GM13977 (cell line): ENCODE results near the gene ERVH48-1.
"Not testable (repeated sequence)": the region's sequence is repeated elsewhere in the genome, so short reads cannot be mapped to it uniquely, and the experiment has no call there.

Experiments
- DNase-seq: peaks from one replicate; pipeline ENCODE4 v3.0.0; 2012; ENCODE audit warnings: low spot score
- CTCF ChIP-seq: IDR thresholded peaks from 2 replicates; pipeline ENCODE4 v1.5.1; 2012; ENCODE audit warnings: mild to moderate bottlenecking, control low read depth; ENCODE audit not compliant: insufficient read depth; ENCODE audit errors: extremely low read depth, missing control alignments
- in situ Hi-C: fragments of 300-500 bp; cut with MboI; formaldehyde crosslinking; loops from one replicate; pipeline ENCODE4 v1.12.0; 2022; ENCODE audit warnings: low sequenced_read_pairs, low pct_unique_long_range_greater_than_20kb, mixed read lengths, inconsistent platforms; ENCODE audit not compliant: unreplicated experiment

Gene ERVH48-1

GRCh38 chr21:42969193-42969600 lies 43.8 kb upstream of the ERVH48-1 start:
- DNase-seq, result no peak
- in situ Hi-C loops, result no loop called here
- no peak for TF ChIP-seq CTCF

GRCh38 chr21:42967616-42968015 lies 42.2 kb upstream of the ERVH48-1 start:
- DNase-seq, in situ Hi-C loops: not testable (repeated sequence)

GRCh38 chr21:42965211-42965560 lies 39.8 kb upstream of the ERVH48-1 start:
- in situ Hi-C loops, result no loop called here
- DNase-seq, result no peak
- no peak for TF ChIP-seq CTCF

GRCh38 chr21:42964546-42965210 lies 39.2 kb upstream of the ERVH48-1 start:
- DNase-seq, result no peak
- TF ChIP-seq CTCF, result no peak
- in situ Hi-C loops, result no loop called here

- TF ChIP-seq CTCF, result no peak
- in situ Hi-C loops, result no loop called here
- DNase-seq, result no peak
Measured at GRCh38 chr21:42964086-42964485, 38.7 kb upstream of the ERVH48-1 start.

- no peak for TF ChIP-seq CTCF
- no peak for DNase-seq
- in situ Hi-C loops, result no loop called here
Measured at GRCh38 chr21:42962380-42963007, 37.1 kb upstream of the ERVH48-1 start.

GRCh38 chr21:42959728-42960127 lies 34.3 kb upstream of the ERVH48-1 start:
- no peak for TF ChIP-seq CTCF
- DNase-seq, result no peak
- in situ Hi-C loops, result no loop called here

GRCh38 chr21:42958122-42958521 lies 32.7 kb upstream of the ERVH48-1 start:
- DNase-seq, in situ Hi-C loops: not testable (repeated sequence)
